HCT116 (cell line): ENCODE data around the gene ARHGAP33. TPM values are rescaled to one million over a fixed set of nuclear protein-coding genes. Genes with fewer than 3 reads are reported as not detected.

Source experiments
- ATAC-seq: fragments of 200-7000 bp; cut with Tn5 transposase; 2 replicates; pipeline ENCODE4 v1.9.1; 2020; ENCODE audit warnings: mild to moderate bottlenecking, moderate library complexity
- BruUV-seq: library from RNA; stranded (reverse); fragments of 400-500 nt; replicated peaks from 2 replicates; lab custom pipeline; 2021; lab: Mats Ljungman, UMichigan
- CTCF ChIA-PET: fragments of 300-600 bp; sonication (Branson Sonifier 250); formaldehyde crosslinking; loops from one replicate; lab custom pipeline; 2021; ENCODE audit warnings: antibody characterized with exemption; lab: Charles Lee
- POLR2A ChIA-PET: fragments of 300-600, 350-600 bp; sonication (Branson Sonifier 250); formaldehyde crosslinking; loops from one replicate; lab custom pipeline; 2021; ENCODE audit warnings: antibody characterized with exemption; lab: Charles Lee
- RAD21 ChIA-PET, 2 experiments: fragments of 300-600 bp; sonication (Branson Sonifier 250); formaldehyde crosslinking; loops; one replicate each; lab custom pipeline; 2023; ENCODE audit warnings: low total read pairs in 2 of 2; ENCODE audit not compliant: uncharacterized antibody in 2 of 2, unreplicated experiment in 2 of 2, low non-redundant PET in 1 of 2; lab: Charles Lee
- DNase-seq: peaks from one replicate; pipeline ENCODE4 v3.0.0-alpha.2; 2010; ENCODE audit warnings: low read depth, low spot score
- H2AFZ ChIP-seq: fragments of 200-600 bp; shearing (Covaris generic), sonication (generic); 2 replicates; pipeline ENCODE4 v1.6.1; 2017; ENCODE audit warnings: low read depth, mixed run types, mixed read lengths, antibody characterized with exemption, low read length; ENCODE audit not compliant: poor library complexity, severe bottlenecking
- H3K27ac ChIP-seq: 2 replicates; pipeline ENCODE4 v1.5.1; 2012; ENCODE audit warnings: low read depth, low read length
- H3K27me3 ChIP-seq: fragments of 200-600 bp; sonication (generic); 2 replicates; pipeline ENCODE4 v1.6.1; 2016; ENCODE audit warnings: mixed run types, low read length, mixed read lengths; ENCODE audit not compliant: insufficient read depth
- H3K36me3 ChIP-seq, 2 experiments: fragments of 200-500 bp in 1 of 2; fragments of 200-600 bp in 1 of 2; sonication (Bioruptor generic) in 1 of 2; sonication (generic) in 1 of 2; 2 replicates each; pipeline versions ENCODE4 v1.5.1 to v1.6.1; 2014 to 2016; ENCODE audit warnings: low read length in 2 of 2, inconsistent platforms in 1 of 2, mixed read lengths in 1 of 2, mixed run types in 1 of 2; ENCODE audit not compliant: insufficient read depth in 2 of 2, control insufficient read depth in 1 of 2
- H3K4me1 ChIP-seq, 2 experiments: fragments of 200-600 bp in 1 of 2; sonication (generic) in 1 of 2; 2 replicates each; pipeline versions ENCODE4 v1.5.1 to v1.6.1; 2012 to 2017; ENCODE audit warnings: low read length in 2 of 2, inconsistent platforms in 1 of 2, mild to moderate bottlenecking in 1 of 2, mixed read lengths in 1 of 2, mixed run types in 1 of 2, moderate library complexity in 1 of 2; ENCODE audit not compliant: insufficient read depth in 2 of 2, control insufficient read depth in 1 of 2
- H3K4me2 ChIP-seq: fragments of 200-600 bp; sonication (generic); 2 replicates; pipeline ENCODE4 v1.6.1; 2017; ENCODE audit warnings: mixed run types, low read length, mixed read lengths
- H3K4me3 ChIP-seq, 2 experiments: fragments of 200-600 bp in 1 of 2; sonication (generic) in 1 of 2; replicated peaks in 1 of 2; 2 replicates each; pipeline ENCODE4 v1.5.1; 2011 to 2016; ENCODE audit warnings: low read length in 2 of 2, control low read depth in 1 of 2, low read depth in 1 of 2, mild to moderate bottlenecking in 1 of 2, mixed read lengths in 1 of 2, mixed run types in 1 of 2
- H3K79me2 ChIP-seq: fragments of 200-600 bp; sonication (generic); 2 replicates; pipeline ENCODE4 v1.6.1; 2017; ENCODE audit warnings: mild to moderate bottlenecking, mixed run types, low read length, moderate library complexity, mixed read lengths; ENCODE audit not compliant: insufficient read depth
- H3K9ac ChIP-seq: fragments of 200-600 bp; sonication (generic); 2 replicates; pipeline ENCODE4 v1.6.1; 2016; ENCODE audit warnings: low read length, mixed read lengths
- H3K9me2 ChIP-seq: fragments of 200-600 bp; sonication (generic), shearing (Covaris generic); 2 replicates; pipeline ENCODE4 v1.6.1; 2017; ENCODE audit warnings: mixed run types, mild to moderate bottlenecking, moderate library complexity; ENCODE audit not compliant: insufficient read depth
- H3K9me3 ChIP-seq, 2 experiments: fragments of 200-500 bp in 1 of 2; fragments of 200-600 bp in 1 of 2; sonication (Bioruptor generic) in 1 of 2; sonication (generic) in 1 of 2; 2 replicates each; pipeline ENCODE4 v1.6.1; 2014 to 2017; ENCODE audit warnings: low read length in 2 of 2, mixed read lengths in 2 of 2, inconsistent platforms in 1 of 2, low read depth in 1 of 2, mild to moderate bottlenecking in 1 of 2, mixed run types in 1 of 2, moderate library complexity in 1 of 2; ENCODE audit not compliant: control insufficient read depth in 1 of 2, insufficient read depth in 1 of 2
- H4K20me1 ChIP-seq: fragments of 200-600 bp; sonication (generic), shearing (Covaris generic); 2 replicates; pipeline ENCODE4 v1.6.1; 2017; ENCODE audit warnings: mixed run types, mild to moderate bottlenecking, moderate library complexity; ENCODE audit not compliant: insufficient read depth
- CBX3 ChIP-seq: IDR thresholded peaks from 2 replicates; pipeline ENCODE4 v1.6.1; 2012; ENCODE audit warnings: low read depth
- CEBPB ChIP-seq: IDR thresholded peaks from 2 replicates; pipeline ENCODE4 v1.6.1; 2012; ENCODE audit warnings: low read depth
- ELF1 ChIP-seq: IDR thresholded peaks from 2 replicates; pipeline ENCODE4 v1.6.1; 2012; ENCODE audit warnings: low read depth, borderline replicate concordance
- EZH2 ChIP-seq: fragments of 200-600 bp; sonication (generic); IDR thresholded peaks from 2 replicates; pipeline ENCODE4 v1.6.1; 2017; ENCODE audit warnings: antibody characterized with exemption, mixed run types
- EZH2phosphoT487 ChIP-seq: fragments of 200-600 bp; IDR thresholded peaks from 2 replicates; pipeline ENCODE4 v1.6.1; 2018; ENCODE audit warnings: antibody characterized with exemption, borderline replicate concordance
- FOSL1 ChIP-seq: IDR thresholded peaks from 2 replicates; pipeline ENCODE4 v1.6.1; 2012; ENCODE audit warnings: low read depth
- JUND ChIP-seq: IDR thresholded peaks from 2 replicates; pipeline ENCODE4 v1.6.1; 2012
- SIN3A ChIP-seq: IDR thresholded peaks from 2 replicates; pipeline ENCODE4 v1.6.1; 2012; ENCODE audit warnings: low read depth
- SP1 ChIP-seq: IDR thresholded peaks from 2 replicates; pipeline ENCODE4 v1.6.1; 2012; ENCODE audit warnings: low read depth
- SRF ChIP-seq: IDR thresholded peaks from 2 replicates; pipeline ENCODE4 v1.6.1; 2012; ENCODE audit warnings: low read depth
- TCF7L2 ChIP-seq: IDR thresholded peaks from 2 replicates; pipeline ENCODE4 v1.7.0; 2011; ENCODE audit warnings: borderline replicate concordance, inconsistent platforms; ENCODE audit not compliant: insufficient read depth, insufficient read length; ENCODE audit errors: extremely low read depth
- ZFX ChIP-seq: fragments of 450-650 bp; IDR thresholded peaks from 2 replicates; pipeline ENCODE4 v1.6.1; 2017
- intact Hi-C: fragments of 100-400 bp; cut with micrococcal nuclease; formaldehyde crosslinking; loops from 2 replicates; pipeline ENCODE4 v1.10.0; 2022
- total RNA-seq: library from RNA; stranded (reverse); gene quantifications from one replicate; pipeline ENCODE4 v1.2.1, GENCODE V29; 2021; ENCODE audit not compliant: unreplicated experiment
- TF ChIP-seq, protein P1 (sequence below): IDR thresholded peaks from 2 replicates; pipeline ENCODE4 v1.6.1; 2012
- TF ChIP-seq, protein P2 (sequence below), 3 experiments: fragments of 200-600 bp in 1 of 3; sonication (generic) in 1 of 3; IDR thresholded peaks in 2 of 3; conservative IDR thresholded peaks in 1 of 3; 2 replicates each; pipeline ENCODE4 v1.5.1; 2012 to 2017; ENCODE audit warnings: low read depth in 2 of 3, low read length in 2 of 3, antibody characterized with exemption in 1 of 3, borderline replicate concordance in 1 of 3, control low read depth in 1 of 3, mild to moderate bottlenecking in 1 of 3, mixed read lengths in 1 of 3, mixed run types in 1 of 3, moderate library complexity in 1 of 3; ENCODE audit not compliant: insufficient read depth in 1 of 3

ARHGAP33 gene
- total RNA-seq, 1 experiment from 2014 or later: 30.2 TPM

DNA sequence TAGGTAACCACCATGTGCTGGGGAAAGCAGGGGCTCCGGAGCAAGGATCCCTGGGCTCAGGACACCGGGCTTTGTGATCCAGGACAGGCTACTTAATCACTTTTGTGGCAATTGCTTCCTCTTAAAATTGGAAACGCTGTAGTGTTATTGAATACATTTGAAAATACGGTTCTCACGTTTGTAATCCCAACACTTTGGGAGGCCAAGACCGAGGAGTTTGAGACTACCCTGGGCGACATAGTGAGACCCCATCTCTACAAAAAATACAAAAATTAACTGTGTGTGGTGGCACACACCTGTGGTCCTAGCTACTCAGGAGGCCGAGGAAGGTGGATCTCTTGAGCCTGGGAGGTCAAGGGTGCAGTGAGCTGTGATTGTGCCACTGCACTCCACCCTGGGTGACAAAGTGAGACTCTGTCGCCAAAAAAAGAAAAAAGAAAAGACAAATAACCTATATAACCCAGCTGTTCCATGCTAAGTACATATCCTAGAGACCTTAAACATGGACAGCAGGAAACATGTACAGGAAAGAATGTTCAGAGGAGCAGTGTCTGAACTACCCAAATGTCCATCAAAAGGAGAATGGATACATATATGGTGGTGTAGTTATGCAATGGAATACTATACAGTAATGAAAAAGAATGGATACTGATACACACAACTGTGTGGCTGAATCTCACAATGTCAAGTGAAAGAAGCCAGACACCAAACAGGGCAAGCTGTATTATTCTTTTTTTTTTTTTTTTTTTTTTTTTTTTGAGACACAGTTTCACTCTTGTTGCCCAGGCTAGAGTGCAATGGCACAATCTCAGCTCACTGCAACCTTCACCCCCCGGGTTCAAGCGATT lies 37.9 kb downstream of the ARHGAP33 start:
- Histone ChIP-seq H3K9me3 (no peaks in the 10 kb centered on the region), H3K36me3 (no peaks in the 10 kb centered on the region)
- no peak for ATAC-seq
- ChIA-PET POLR2A (no interaction called here), CTCF (no interaction called here), RAD21 (no interaction called here)
- no TSS peak for BruUV-seq
- TF ChIP-seq EZH2phosphoT487 (no peak), EZH2 (no peak), SRF (no peak), JUND (no peak), CEBPB (no peak), TCF7L2 (no peak), SIN3A (no peak), ELF1 (no peak), ZFX (no peak), CBX3 (no peak), SP1 (no peak), FOSL1 (no peak)
- TF ChIP-seq, protein P1, sequence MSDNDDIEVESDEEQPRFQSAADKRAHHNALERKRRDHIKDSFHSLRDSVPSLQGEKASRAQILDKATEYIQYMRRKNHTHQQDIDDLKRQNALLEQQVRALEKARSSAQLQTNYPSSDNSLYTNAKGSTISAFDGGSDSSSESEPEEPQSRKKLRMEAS: no peak
- TF ChIP-seq, protein P2, sequence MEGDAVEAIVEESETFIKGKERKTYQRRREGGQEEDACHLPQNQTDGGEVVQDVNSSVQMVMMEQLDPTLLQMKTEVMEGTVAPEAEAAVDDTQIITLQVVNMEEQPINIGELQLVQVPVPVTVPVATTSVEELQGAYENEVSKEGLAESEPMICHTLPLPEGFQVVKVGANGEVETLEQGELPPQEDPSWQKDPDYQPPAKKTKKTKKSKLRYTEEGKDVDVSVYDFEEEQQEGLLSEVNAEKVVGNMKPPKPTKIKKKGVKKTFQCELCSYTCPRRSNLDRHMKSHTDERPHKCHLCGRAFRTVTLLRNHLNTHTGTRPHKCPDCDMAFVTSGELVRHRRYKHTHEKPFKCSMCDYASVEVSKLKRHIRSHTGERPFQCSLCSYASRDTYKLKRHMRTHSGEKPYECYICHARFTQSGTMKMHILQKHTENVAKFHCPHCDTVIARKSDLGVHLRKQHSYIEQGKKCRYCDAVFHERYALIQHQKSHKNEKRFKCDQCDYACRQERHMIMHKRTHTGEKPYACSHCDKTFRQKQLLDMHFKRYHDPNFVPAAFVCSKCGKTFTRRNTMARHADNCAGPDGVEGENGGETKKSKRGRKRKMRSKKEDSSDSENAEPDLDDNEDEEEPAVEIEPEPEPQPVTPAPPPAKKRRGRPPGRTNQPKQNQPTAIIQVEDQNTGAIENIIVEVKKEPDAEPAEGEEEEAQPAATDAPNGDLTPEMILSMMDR (IDR thresholded peaks at IDR 0.05 in 2 of 3, conservative IDR thresholded peaks at IDR 0.05 in 1 of 3; ENCODE audit: borderline replicate concordance in 1 of 3, insufficient read depth in 1 of 3, low read depth in 2 of 3, low read length in 2 of 3): no peak
- TF ChIP-seq, all 23 proteins: peak for 0
- Histone ChIP-seq H3K27ac (no peak overlapping the region), H3K4me1 (no peaks in the 10 kb centered on the region), H3K4me3 (no peak overlapping the region), H3K27me3 (no peaks in the 10 kb centered on the region), H2AFZ (no peak overlapping the region), H3K9ac (no peak overlapping the region), H3K79me2 (no peaks in the 10 kb centered on the region), H3K9me2 (no peaks in the 10 kb centered on the region), H3K4me2 (no peak overlapping the region), H4K20me1 (no peaks in the 10 kb centered on the region)
- intact Hi-C loops: no loop called here
- no peak for DNase-seq
